Lower leg skin (tissue), 4 donors: ENCODE results near the gene CCDC102B. TPM values are rescaled to one million over a fixed set of nuclear protein-coding genes. Genes with fewer than 3 reads are reported as not detected.

ENCODE experiments used
- DNase-seq, 2 donors: peaks; one replicate each; pipeline ENCODE4 v3.0.0-alpha.2; 2019; ENCODE audit warnings: low spot score in 2 of 2
- H3K4me3 ChIP-seq: fragments of 200-600 bp; sonication (generic); 2 replicates; pipeline ENCODE4 v1.5.1; 2017; ENCODE audit warnings: mild to moderate bottlenecking, low read depth; ENCODE audit not compliant: poor library complexity, severe bottlenecking
- CTCF ChIP-seq, 3 donors: fragments of 450-650 bp; IDR thresholded peaks; one replicate each; pipeline ENCODE4 v1.5.1; 2016; ENCODE audit warnings: antibody characterized with exemption in 3 of 3, mild to moderate bottlenecking in 3 of 3, moderate library complexity in 2 of 3
- POLR2A ChIP-seq, 2 donors: fragments of 450-650 bp; IDR thresholded peaks; one replicate each; pipeline ENCODE4 v1.6.1; 2016 to 2017; ENCODE audit warnings: antibody characterized with exemption in 2 of 2, mild to moderate bottlenecking in 1 of 2, moderate library complexity in 1 of 2
- WGBS, 2 donors: methylation state at CpG; one replicate each; pipeline ENCODE4 v1.1.5; 2018; 5-methylcytosine and 5-hydroxymethylcytosine counted together
- intact Hi-C: fragments of 100-400 bp; cut with DNase I; formaldehyde crosslinking; loops from one replicate; pipeline ENCODE4 v1.15.0; 2023; ENCODE audit warnings: low total_unique reads
- total RNA-seq, 4 donors: library from RNA; depleted of rRNA; stranded (reverse); fragments of >200 nt; gene quantifications; one replicate each; pipeline ENCODE4 v1.1.0, GENCODE V29; 2016

CCDC102B gene
- total RNA-seq, 4 donors from 2014 or later, result 0.72 to 2.1 (median 1.5) TPM

GRCh38 chr18:68915061-68915460, 117.2 kb downstream of the CCDC102B start:
- H3K4me3 ChIP-seq, result no peak overlapping the region
- DNase-seq, result no peak
- intact Hi-C loops, result no loop called here
- TF ChIP-seq CTCF (IDR thresholded peaks at IDR 0.05), result no peak
- TF ChIP-seq POLR2A (IDR thresholded peaks at IDR 0.05), result no peak
- 88 to 93% methylated on average over 2 of the region's 2 CpGs for WGBS, 2 donors

- H3K4me3 ChIP-seq, result no peak overlapping the region
- DNase-seq, result no peak
- WGBS, 2 donors, result 69 to 73% methylated on average over 5 of the region's 5 CpGs
- no peak for TF ChIP-seq CTCF (IDR thresholded peaks at IDR 0.05)
- no peak for TF ChIP-seq POLR2A (IDR thresholded peaks at IDR 0.05)
- intact Hi-C loops, result no loop called here
These were observed 118.9 kb downstream of the CCDC102B start for GRCh38 chr18:68916734-68917133.

GRCh38 chr18:68918216-68918615, 120.3 kb downstream of the CCDC102B start:
- intact Hi-C loops, result no loop called here
- H3K4me3 ChIP-seq, result no peak overlapping the region
- TF ChIP-seq CTCF (IDR thresholded peaks at IDR 0.05) (no peak), POLR2A (IDR thresholded peaks at IDR 0.05) (no peak)
- whole genome bisulfite sequencing, 2 donors, result 91 to 96% methylated on average over 3 of the region's 3 CpGs
- no peak for DNase-seq

- WGBS, 2 donors, result 90 to 91% methylated on average over 2 of the region's 2 CpGs
- DNase-seq, result no peak
- H3K4me3 ChIP-seq, result no peak overlapping the region
- TF ChIP-seq POLR2A (IDR thresholded peaks at IDR 0.05) (no peak), CTCF (IDR thresholded peaks at IDR 0.05) (no peak)
- intact Hi-C loops, result no loop called here
These were observed 122.0 kb downstream of the CCDC102B start for GRCh38 chr18:68919900-68920299.

- 60 to 78% methylated on average over 3 of the region's 3 CpGs for WGBS, 2 donors
- no peak overlapping the region for H3K4me3 ChIP-seq
- intact Hi-C loops, result no loop called here
- TF ChIP-seq CTCF (IDR thresholded peaks at IDR 0.05) (no peak), POLR2A (IDR thresholded peaks at IDR 0.05) (no peak)
- DNase-seq, result no peak
These were observed 124.5 kb downstream of the CCDC102B start for GRCh38 chr18:68922392-68922791.

GRCh38 chr18:68925268-68925667, 127.4 kb downstream of the CCDC102B start:
- intact Hi-C loops, result no loop called here
- WGBS, 2 donors, result 13 to 14% methylated on average over 1 of the region's 1 CpG
- no peak for TF ChIP-seq POLR2A (IDR thresholded peaks at IDR 0.05)
- TF ChIP-seq CTCF (IDR thresholded peaks at IDR 0.05), result no peak
- no peak overlapping the region for H3K4me3 ChIP-seq
- DNase-seq, result no peak
